Activated naive CD4-positive, alpha-beta T cell treated with anti-CD3 and anti-CD28 coated beads, Interleukin-2, amount 10 ng/mL, durations not matched to agents 7 days and 5 days (primary cell): ENCODE results near the gene CCDC74B.
"Not testable (repeated sequence)": the region's sequence is repeated elsewhere in the genome, so short reads cannot be mapped to it uniquely, and the experiment has no call there.

Experiments
- CTCF ChIA-PET: fragments of 350-600 bp; sonication (Branson Sonifier 250); formaldehyde crosslinking; loops from one replicate; lab custom pipeline; 2021; ENCODE audit warnings: antibody characterized with exemption; lab: Charles Lee
- DNase-seq: peaks from one replicate; pipeline ENCODE4 v3.0.0-alpha.2; 2020
- H3K27ac Mint-ChIP-seq: one replicate; pipeline ENCODE4 v1.8.0; 2021; ENCODE audit warnings: mild to moderate bottlenecking, moderate library complexity, mixed read lengths
- H3K27me3 Mint-ChIP-seq: one replicate; pipeline ENCODE4 v1.8.0; 2021; ENCODE audit warnings: mild to moderate bottlenecking, mixed read lengths
- H3K36me3 Mint-ChIP-seq: one replicate; pipeline ENCODE4 v1.8.0; 2021; ENCODE audit warnings: mixed read lengths
- H3K4me1 Mint-ChIP-seq: one replicate; pipeline ENCODE4 v1.8.0; 2021; ENCODE audit warnings: mixed read lengths
- H3K4me3 Mint-ChIP-seq: one replicate; pipeline ENCODE4 v1.8.0; 2021; ENCODE audit warnings: mild to moderate bottlenecking, moderate library complexity, mixed read lengths
- H3K9me3 Mint-ChIP-seq: one replicate; pipeline ENCODE4 v1.8.0; 2021; ENCODE audit warnings: mixed read lengths

CCDC74B gene

DNA sequence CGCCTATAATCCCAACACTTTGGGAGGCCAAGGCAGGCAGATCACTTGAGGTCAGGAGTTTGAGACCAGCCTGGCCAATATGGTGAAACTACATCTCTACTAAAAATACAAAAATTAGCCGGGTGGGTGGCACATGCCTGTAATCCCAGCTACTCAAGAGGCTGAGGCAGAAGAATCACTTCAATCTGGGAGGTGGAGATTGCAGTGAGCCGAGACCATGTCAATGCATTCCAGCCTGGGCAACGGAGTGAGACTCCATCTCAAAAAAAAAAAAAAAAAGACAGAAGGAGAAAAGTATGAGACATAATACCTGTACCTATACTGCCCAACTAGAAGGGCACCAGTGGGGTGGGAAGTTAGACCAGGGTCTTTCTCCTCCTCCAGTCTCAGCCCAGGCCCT, 14.5 kb upstream of the CCDC74B start:
- H3K4me3 Mint-ChIP-seq, H3K27me3 Mint-ChIP-seq, DNase-seq, H3K9me3 Mint-ChIP-seq, CTCF ChIA-PET, H3K4me1 Mint-ChIP-seq, H3K27ac Mint-ChIP-seq: not testable (repeated sequence)
- peaks cover 17% of the 10 kb centered on the region for H3K36me3 Mint-ChIP-seq

DNA sequence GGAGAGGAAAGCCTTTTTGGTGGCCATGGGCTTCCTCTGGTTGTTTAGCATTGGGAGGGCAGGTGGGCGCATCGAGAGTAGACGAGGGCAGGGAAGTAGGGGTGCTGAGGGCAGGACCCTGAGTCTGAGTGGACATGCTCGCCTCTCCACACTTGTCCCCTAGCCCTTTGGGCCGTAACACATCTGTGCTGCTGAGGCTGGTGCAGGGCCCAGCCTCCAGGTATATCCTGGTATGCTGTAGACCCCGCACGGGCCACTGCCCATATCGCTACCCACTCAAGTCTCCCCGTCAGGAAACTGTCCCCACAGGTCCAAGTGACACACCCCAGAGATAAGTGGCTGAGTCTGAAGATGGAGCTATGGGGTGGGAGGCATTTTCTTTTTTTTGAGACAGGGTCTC, 13.7 kb upstream of the CCDC74B start:
- Mint-ChIP-seq H3K36me3 (peaks cover 15% of the 10 kb centered on the region), H3K27ac (no peak overlapping the region), H3K4me3 (no peak overlapping the region), H3K27me3 (no peaks in the 10 kb centered on the region), H3K9me3 (no peaks in the 10 kb centered on the region), H3K4me1 (no peaks in the 10 kb centered on the region)
- CTCF ChIA-PET = no interaction called here
- no peak for DNase-seq

DNA sequence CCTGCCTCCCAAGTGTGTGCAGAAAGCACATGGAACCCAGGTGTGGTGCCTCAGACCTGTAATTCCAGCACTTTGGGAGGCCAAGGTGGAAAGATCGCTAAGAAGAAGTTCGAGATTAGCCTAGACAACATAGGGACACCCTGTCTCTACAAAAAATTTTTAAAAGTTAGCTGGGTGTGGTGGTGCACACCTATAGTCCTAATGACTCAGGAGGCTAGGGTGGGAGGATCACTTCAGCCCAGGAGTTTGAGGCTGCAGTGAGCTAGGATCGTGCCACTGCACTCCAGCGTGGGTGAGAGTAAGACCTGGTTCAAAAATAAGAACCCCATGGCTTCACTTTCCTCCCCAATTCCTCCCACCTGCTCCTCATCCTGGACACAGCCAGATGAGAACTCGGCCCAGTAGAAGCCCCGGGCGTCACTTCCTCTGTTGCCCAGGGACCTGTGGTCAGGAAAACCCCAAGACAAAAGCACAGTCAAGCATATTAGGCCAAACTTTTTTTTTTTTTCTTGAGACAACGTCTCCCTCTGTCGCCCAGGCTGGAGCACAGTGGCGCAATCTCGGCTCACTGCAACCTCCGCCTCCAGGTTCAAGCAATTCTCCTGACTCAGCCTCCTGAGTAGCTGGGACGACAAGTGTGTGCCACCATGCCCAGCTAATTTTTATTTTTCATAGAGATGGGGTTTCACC, 13.1 kb upstream of the CCDC74B start:
- H3K36me3 Mint-ChIP-seq = peaks cover 18% of the 10 kb centered on the region
- not testable (repeated sequence) for H3K4me3 Mint-ChIP-seq

DNA sequence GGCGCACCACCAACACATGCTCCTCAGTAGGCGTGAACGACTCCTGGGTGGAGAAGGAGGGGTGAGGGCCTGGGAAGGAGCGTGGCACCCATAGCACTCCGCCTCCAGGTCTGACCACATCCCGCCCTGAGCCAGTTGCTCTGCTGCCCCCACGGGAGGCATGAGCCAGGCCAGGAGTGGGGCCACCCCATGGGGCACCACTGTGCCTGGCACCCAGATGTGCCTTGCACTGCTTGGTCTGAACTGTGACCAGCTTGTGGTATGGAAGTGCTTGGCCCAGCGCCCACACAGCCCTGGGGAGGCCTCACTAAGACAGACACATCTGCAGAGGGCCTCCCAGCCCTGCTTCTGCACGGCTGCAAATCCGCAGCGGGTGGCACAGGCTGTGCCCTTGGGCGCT, 12.4 kb upstream of the CCDC74B start:
- H3K4me3 Mint-ChIP-seq, H3K27ac Mint-ChIP-seq, H3K27me3 Mint-ChIP-seq, H3K9me3 Mint-ChIP-seq, DNase-seq, H3K4me1 Mint-ChIP-seq, CTCF ChIA-PET: not testable (repeated sequence)
- H3K36me3 Mint-ChIP-seq = peaks cover 20% of the 10 kb centered on the region

More for the DNA sequence above, 13.1 kb upstream of the CCDC74B start:
- DNase-seq, H3K27me3 Mint-ChIP-seq, H3K9me3 Mint-ChIP-seq, CTCF ChIA-PET, H3K4me1 Mint-ChIP-seq: not testable (repeated sequence)
- H3K27ac Mint-ChIP-seq = peak overlapping the region; percentile 37

DNA sequence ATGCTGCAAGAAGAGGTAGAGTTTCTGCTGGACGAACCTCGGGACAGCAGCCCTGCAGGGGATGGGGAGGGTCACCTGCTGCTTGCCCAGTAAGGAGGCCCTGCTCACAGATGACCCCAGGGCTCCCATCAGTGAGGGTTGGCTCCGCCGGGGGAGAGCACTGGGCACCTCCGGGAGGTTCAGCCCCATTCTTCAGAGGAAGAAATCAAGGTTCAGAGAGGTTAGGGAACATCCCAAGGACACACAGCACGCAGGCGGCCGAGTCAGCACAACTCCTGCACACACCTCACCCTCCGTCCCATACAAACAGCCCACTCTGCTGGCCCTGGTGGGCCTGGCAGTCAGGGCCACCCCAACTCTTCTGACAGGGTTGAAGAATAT, 11.7 kb upstream of the CCDC74B start:
- CTCF ChIA-PET = interaction anchor here (0.9 to 1.1 kb wide), 3 partner anchors 172 to 176 kb away, joined by 3 to 4 read pairs (median 3); no protein-coding TSS in a partner anchor
- no peak for DNase-seq
- Mint-ChIP-seq H3K4me3 (no peak overlapping the region), H3K27me3 (no peaks in the 10 kb centered on the region), H3K9me3 (no peaks in the 10 kb centered on the region), H3K36me3 (peaks cover 20% of the 10 kb centered on the region), H3K27ac (no peak overlapping the region), H3K4me1 (no peaks in the 10 kb centered on the region)

DNA sequence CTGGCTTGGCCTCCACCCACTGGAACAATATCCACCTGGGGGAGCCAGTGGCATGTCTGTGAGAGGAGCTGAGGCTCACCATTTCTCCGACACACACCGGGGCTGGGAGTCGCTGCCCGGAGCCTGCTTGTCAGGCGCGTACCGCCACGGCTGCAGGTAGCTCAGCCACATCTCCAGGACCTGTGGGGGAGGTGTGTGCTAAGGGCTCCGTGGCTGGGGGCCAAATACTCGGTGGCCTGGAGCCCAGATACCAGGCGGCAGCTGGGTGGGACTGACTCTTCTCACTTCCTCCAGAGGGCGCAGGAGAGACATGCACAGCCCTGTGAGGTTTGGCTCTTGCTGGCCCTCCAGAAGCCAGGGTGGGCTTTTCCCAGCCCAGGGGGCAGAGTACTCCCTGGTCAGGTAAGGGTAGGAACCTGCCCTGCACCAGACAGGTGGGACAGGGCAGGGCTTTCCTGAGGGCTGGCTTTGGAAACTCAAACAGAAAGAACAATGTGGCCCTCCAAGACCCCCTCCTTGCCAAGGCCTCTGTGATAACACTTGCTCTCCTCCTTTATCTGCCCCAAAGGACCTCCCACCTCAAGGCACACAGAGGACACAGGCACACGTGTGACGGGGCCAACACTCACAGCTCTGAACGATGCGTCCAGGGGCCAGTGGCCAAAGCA, 11.2 kb upstream of the CCDC74B start:
- DNase-seq = peak; percentile 31
- CTCF ChIA-PET = interaction anchor here (0.9 to 1.1 kb wide), 3 partner anchors 173 to 176 kb away, joined by 3 to 4 read pairs (median 3); no protein-coding TSS in a partner anchor
- H3K4me1 Mint-ChIP-seq, H3K27ac Mint-ChIP-seq, H3K4me3 Mint-ChIP-seq, H3K9me3 Mint-ChIP-seq, H3K27me3 Mint-ChIP-seq: not testable (repeated sequence)
- peaks cover 20% of the 10 kb centered on the region for H3K36me3 Mint-ChIP-seq

DNA sequence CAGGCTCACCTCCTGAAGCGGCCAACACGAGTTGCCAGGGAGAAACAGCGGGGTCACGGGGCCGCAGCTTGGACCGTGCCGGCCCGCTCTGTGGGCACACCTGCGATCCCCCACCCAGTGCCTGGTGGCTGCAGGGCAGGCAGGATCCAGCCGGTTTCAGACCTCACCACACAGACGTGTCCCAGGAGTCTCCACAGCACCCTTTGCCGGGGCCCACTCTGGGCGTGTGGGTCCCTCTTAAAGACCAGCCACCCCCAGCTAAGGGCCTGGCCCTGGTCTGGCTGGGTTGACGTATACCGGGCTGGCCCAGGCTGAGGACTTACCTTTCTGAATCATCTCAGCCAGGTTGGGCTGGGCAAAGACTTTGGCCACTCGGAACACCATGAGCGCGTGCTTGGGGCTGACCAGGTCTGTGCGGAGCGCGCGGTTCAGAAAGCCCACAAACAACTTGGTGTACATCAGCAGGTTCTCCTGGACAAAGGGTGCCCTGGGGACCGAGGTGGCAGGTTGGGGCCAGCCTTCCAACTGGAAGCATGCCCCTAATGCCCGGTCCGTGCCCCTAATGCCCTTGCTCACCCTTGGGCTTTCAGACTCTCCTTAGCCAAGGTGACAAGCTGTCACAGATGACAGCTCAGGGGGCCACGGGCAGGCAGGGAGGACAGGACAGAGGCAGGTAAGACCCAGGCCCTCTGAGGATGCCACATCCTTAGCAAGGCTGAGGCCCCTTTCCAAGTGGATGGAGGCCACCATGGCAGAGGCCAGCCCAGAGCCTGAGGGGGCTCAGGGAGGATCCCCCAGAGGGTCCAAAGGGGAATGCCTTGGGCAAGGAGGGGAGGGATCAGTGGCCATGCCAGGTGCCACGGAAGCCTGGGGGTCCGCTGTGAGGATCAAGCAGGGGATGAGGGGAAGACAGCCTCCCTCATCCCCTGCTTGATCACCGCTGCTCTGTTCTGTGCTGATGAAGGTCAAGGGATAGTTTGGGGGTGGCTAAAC, 10.2 kb upstream of the CCDC74B start:
- H3K36me3 Mint-ChIP-seq = peaks cover 18% of the 10 kb centered on the region
- H3K27ac Mint-ChIP-seq = no peak overlapping the region
- H3K4me3 Mint-ChIP-seq = no peak overlapping the region
- no peaks in the 10 kb centered on the region for H3K9me3 Mint-ChIP-seq
- no peaks in the 10 kb centered on the region for H3K27me3 Mint-ChIP-seq
- H3K4me1 Mint-ChIP-seq = no peaks in the 10 kb centered on the region
- CTCF ChIA-PET = interaction anchor here (1.0 to 1.2 kb wide), 3 partner anchors 174 to 178 kb away, joined by 3 to 4 read pairs (median 3); no protein-coding TSS in a partner anchor
- no peak for DNase-seq

DNA sequence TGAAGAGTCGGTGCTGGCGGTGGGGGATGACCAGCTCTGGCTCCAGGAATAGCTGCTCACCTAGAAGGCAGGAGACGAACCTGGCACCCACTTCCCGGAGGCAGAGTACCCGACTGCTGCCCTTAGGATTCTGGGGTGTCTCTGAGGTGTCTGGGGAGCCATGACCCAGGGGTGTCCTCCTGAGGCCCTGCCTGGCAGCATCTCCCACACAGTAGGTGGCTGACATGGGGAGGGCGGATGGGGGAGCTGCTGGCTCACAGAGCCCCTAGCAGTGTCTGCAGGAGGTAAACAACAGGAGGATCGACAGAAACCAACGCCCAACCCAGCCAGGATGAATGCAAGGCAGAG, 9.5 kb upstream of the CCDC74B start:
- not testable (repeated sequence) for H3K27me3 Mint-ChIP-seq
- peaks cover 17% of the 10 kb centered on the region for H3K36me3 Mint-ChIP-seq

DNA sequence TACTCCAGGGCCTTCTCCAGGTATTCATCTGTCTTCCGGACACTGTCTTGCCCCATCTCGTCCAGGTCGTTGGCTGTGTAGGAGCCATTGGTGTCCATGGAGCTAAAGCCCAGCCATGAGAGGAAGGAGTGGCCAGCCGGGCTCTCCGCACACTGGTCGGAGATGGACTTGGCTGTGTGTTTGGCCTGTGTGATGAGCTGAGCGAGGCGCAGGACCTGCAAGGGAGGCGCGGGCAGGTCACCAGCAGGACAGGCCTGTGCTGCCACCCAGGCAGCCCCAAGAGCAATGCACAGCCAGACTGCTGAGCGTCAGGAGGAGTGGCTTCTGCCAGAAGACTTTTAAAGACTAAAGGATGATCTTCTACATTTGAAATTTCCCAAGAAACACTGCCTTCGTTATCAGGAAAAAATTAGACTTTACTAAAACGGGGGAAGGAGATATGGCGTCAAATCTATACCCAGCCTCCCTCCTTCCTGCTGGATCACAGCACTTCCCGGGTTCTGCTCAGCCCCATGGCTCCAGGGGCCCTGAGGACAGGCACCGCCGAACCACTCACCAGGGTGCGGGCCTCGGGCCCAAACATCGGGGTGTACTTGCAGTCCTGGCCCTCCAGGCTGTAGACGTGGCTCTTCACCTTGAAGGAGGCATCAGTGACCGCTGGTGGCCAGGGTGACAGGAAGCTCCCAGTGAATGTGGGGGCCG, 9.0 kb upstream of the CCDC74B start:
- H3K27me3 Mint-ChIP-seq, H3K27ac Mint-ChIP-seq, H3K4me3 Mint-ChIP-seq, H3K4me1 Mint-ChIP-seq, H3K9me3 Mint-ChIP-seq, DNase-seq: not testable (repeated sequence)
- H3K36me3 Mint-ChIP-seq = peaks cover 17% of the 10 kb centered on the region
- CTCF ChIA-PET = interaction anchor here (1.2 kb wide), 1 partner anchor 179 kb away, joined by 3 read pairs; no protein-coding TSS in a partner anchor

More for the DNA sequence above, 9.5 kb upstream of the CCDC74B start:
- not testable (repeated sequence) for H3K4me1 Mint-ChIP-seq, DNase-seq, H3K4me3 Mint-ChIP-seq, H3K27ac Mint-ChIP-seq, H3K9me3 Mint-ChIP-seq
- CTCF ChIA-PET = interaction anchor here (1.2 kb wide), 1 partner anchor 178 kb away, joined by 3 read pairs; no protein-coding TSS in a partner anchor

DNA sequence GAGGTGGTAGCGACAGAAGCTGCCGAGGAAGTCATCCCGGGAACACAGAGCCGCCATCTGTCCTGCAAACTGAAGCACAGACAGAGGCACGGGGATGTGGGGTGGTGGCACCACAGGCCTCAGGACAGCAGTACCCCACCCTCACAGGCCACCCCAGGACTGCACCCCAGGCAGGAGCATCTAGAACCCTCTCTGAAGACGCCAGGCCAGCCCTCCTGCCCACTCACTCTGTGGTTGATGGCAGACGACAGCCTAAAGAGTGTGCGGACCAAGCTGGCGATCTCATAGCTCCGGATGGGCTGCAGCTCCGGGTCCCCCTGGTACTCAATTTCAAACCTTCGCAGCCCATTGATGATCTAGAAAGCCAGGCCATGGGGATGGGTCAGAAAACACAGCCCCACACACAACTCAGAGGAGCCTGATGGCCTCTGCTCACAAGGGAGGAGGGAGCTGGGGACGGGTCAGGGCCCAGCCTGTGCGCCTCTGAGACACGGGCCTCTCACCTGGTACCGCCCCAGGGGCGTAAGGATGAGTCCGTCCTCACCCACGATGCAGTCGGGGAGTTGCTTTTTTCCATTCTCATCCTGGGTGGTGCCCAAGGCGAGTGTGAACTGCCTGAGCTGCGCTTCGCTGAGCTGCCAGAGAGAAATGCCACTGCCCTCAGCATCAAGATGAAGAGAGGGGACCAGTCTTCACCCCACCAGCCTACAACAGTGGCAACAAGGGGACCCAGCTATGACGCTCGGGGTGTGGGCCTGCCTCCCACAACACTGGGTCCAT, 8.1 kb upstream of the CCDC74B start:
- no peak overlapping the region for H3K27ac Mint-ChIP-seq
- peaks cover under 1% of the 10 kb centered on the region for H3K27me3 Mint-ChIP-seq
- no peak overlapping the region for H3K4me3 Mint-ChIP-seq
- H3K9me3 Mint-ChIP-seq = no peaks in the 10 kb centered on the region
- no peak for DNase-seq
- CTCF ChIA-PET = no interaction called here
- peaks cover 4% of the 10 kb centered on the region for H3K4me1 Mint-ChIP-seq
- H3K36me3 Mint-ChIP-seq = peaks cover 14% of the 10 kb centered on the region

DNA sequence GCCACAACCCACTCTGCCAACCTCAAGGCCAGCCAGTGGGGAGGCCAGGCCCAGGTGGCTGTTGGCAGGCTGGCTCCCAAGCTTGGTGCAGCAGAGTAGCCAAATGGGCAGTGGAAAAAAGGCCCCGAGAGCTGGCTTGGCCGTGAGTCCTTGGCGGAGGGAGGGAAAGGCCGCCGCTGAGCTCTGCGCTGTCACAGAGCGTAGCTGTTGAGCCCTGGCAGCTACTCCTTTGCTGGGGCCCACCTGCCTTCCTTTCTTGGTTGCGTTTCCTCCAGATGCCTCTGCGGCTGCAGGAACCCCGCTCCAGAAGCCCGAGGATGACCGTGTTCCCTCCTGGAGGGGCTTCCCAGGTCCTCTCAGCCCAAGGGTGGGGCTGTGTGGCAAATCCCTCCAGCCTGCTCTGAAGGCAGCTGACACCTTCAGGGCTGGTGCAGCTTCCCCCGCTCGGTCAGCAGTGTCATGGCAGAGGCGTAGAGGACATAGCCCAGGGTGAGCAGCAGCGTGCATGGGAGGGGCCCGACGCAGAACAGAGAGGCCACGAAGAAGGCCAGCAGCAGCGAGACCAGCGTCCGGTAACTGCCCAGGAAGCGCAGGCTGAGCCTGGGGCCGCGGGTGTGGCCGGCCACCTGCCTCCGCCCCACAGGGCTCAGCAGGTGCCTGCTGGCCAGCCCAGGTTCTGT, 7.4 kb upstream of the CCDC74B start:
- H3K36me3 Mint-ChIP-seq = peaks cover 14% of the 10 kb centered on the region
- DNase-seq, H3K9me3 Mint-ChIP-seq, CTCF ChIA-PET, H3K4me3 Mint-ChIP-seq, H3K4me1 Mint-ChIP-seq, H3K27ac Mint-ChIP-seq, H3K27me3 Mint-ChIP-seq: not testable (repeated sequence)

DNA sequence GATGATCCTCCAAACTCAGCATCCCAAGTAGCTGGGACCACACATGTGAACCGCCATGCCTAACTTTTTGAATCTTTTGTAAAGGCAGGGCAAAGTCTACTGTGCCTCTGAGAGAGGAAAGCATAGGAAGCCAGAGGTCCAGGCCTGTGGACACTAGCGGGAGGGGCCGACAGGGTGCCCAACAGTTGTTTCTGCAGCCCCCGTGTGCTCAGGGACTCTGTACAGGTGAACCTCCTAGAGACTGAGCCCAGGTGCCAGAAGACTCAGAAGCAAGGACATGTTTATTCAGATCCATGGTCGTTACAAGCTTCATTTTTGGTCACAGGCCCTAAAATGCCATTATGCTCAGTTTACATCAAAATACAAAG, 6.2 kb upstream of the CCDC74B start:
- H3K9me3 Mint-ChIP-seq, H3K4me3 Mint-ChIP-seq, H3K4me1 Mint-ChIP-seq, H3K27ac Mint-ChIP-seq, H3K36me3 Mint-ChIP-seq, DNase-seq, CTCF ChIA-PET: not testable (repeated sequence)
- peaks cover 16% of the 10 kb centered on the region for H3K27me3 Mint-ChIP-seq
